NCI-H526 (cell line): Measurements from ENCODE around the gene ASTL.
A peak's percentile ranks its signal among the peaks of the same experiment; 100 is the strongest.

Source experiments
- DNase-seq, 2 experiments: peaks; one replicate each; lab custom pipeline; 2025; lab: John Stamatoyannopoulos, UW

ASTL gene

DNA sequence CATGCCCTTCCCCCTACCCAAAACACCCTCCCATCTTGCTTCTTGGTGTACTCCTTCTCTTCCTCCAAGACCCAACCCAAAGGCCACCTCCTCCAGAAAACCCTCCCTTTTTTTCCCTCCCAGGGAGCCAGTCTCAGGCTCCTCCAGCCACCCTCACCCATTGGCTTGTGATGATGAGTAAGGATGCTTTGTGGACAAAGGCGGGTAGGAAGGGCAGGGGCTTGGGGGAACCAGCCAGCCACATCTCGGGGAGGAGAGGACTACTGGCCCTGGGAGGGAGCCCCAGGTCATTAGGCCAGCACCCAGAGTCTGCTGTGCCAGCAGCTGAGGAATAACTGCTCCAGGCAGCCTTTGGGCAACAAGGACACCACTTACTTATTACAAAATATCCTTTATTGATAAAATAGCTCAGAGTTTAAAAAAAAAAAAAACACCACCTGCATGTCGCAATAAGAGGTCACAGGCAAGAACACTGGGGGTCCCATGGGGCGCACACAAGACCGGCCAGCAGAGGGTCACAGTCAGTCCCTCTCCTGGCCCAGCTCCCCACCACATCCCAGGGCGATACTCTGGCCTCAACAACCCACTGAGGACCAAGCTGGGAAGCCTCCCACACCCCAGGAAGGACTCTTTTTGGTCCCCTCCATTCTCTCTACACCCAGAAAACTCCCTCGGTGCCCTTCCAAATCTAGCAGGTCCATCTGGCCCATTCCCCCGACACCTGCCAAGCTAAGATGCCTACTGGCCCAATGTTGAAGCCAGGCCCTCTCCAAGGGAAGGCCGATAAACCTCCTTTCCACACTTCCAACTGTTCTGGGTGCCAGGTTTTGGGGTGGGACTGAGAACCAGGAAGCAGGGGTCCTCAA lies 25.6 kb downstream of the ASTL start:
- no peak for DNase-seq

- DNase-seq: peak in 1 of 2 experiments; percentile 22
Measured at GRCh38 chr2:96111823-96112500, 26.3 kb downstream of the ASTL start.

- DNase-seq: no peak
Measured at GRCh38 chr2:96111257-96111640, 27.1 kb downstream of the ASTL start.

- no peak for DNase-seq
Measured at GRCh38 chr2:96110621-96111256, 27.6 kb downstream of the ASTL start.

- DNase-seq: no peak
Measured at GRCh38 chr2:96109931-96110511, 28.3 kb downstream of the ASTL start.

- DNase-seq: no peak
Measured at GRCh38 chr2:96109361-96109680, 29.0 kb downstream of the ASTL start.

DNA sequence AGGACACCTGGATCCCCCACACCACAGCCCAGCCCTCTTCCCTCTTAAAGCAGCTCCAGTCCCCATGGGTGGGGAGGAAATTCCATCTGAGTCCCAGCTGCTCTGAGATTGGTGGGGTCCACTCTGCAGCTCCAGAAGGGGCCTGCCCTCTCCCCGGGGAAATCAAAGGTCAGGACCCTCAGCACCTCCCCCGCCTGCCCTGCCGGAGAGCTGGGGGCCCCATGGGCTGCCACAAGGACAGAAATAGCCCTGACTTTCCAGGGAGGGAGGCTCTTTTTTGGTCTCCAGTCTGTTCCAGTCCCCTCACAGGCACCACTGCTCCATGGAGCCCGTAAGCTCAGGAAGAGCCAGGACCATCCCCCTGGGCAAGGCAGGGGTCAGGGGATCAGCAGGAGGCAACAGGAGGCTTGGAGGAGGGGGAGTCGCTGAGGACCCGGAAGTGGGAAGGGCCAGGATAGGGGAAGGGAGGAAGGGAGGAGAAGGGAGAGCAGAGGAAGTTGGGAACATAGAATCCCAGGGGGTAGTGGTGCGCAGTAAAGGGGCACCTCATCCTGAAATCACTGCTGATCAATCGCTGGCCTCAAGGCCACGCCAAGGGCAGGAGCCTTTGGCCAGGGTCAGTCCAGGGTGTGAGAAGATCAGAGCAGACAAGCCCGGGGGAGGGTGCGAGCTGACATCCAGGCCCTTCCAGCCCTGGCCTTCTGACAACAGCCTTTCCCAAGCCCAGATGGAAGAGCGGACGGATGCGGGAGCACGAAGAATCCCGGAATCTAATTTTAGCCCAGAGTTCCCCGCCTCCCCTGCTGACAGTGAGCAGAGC lies 29.6 kb downstream of the ASTL start:
- DNase-seq: no peak

GRCh38 chr2:96108151-96108540 lies 30.2 kb downstream of the ASTL start:
- DNase-seq: no peak

DNA sequence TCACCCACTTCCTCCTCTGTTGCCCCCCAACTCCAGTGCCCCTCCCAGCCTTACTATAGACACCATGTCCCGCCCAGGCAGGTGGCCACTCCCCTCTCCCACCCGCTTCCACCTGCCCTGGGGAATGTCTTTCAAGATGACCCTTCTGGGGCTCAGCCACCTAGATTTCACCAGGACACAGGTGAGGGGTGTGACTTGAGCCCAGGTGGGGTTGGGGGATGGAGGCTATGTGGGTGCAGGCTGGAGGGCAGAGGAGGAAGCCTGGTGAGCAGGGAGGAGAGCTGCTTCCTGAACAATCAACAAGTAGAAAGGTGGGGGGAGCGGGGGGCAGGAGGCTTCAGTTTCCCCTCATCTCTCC lies 30.6 kb downstream of the ASTL start:
- no peak for DNase-seq

DNA sequence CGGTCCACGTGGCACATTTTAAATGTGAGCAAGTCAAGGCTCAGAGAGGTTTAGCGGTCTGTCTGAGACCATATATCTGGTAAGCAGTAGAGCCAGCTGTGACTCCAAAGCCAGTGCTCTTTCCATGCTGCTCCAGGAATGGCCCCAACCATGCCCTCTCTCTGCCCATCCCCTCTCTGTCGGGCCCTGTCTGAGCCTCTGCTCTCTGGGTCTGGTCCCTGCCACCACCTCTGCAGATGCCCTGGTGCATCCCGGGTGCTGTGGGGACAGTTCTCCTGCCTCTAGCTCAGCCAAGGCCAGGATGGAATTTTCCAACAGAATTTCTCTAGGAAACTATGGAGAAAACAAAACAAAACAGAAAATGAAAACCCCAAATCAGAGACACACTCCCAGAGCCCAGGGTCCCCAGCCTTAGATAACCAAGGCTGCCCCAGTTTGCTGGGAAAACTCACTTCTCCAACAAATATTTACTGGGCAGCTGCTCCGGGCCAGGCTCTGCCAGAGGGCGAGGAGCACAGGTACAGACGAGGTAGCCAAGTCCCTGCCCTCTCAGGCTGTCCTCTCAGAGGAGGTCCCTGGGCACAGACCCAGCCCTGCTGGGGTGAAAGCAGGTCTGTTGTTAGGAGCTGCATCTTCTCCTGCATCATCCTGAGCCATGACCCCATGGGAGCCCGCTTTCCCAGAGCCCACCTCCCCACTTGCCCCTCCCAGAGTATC lies 31.2 kb downstream of the ASTL start:
- DNase-seq: no peak

DNA sequence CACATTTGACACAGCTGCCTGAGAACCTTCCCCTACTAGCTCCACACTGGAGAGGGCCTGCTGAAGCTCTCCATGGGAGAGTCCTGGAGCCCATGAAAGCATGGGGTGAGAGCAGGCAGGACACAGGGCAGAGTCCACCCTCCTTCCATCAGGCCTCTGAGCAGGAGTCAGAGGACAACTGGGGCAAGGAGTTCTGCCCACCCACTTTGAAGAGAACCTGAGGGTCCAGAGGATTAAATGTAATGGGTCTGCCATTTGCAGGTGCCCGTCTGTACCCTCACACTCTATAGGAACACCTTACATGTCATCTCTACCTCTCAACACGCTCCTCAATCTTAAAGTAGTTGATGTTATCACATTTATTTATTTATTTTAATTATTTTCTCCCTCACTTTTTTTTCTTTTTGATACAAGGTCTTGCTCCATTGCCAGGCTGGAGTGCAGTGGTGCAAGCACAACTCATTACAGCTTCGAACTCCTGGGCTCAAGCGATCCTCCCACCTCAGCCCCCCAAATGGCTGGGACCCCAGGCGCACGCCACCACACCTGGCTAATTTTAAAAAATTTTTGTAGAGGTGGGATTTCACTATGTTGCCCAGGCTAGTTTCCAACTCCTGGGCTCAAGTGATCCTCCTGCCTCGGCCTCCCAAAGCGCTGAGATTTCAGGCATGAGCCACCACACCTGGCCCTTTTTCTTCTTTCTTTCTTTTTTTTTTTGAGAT lies 32.1 kb downstream of the ASTL start:
- DNase-seq: no peak

DNA sequence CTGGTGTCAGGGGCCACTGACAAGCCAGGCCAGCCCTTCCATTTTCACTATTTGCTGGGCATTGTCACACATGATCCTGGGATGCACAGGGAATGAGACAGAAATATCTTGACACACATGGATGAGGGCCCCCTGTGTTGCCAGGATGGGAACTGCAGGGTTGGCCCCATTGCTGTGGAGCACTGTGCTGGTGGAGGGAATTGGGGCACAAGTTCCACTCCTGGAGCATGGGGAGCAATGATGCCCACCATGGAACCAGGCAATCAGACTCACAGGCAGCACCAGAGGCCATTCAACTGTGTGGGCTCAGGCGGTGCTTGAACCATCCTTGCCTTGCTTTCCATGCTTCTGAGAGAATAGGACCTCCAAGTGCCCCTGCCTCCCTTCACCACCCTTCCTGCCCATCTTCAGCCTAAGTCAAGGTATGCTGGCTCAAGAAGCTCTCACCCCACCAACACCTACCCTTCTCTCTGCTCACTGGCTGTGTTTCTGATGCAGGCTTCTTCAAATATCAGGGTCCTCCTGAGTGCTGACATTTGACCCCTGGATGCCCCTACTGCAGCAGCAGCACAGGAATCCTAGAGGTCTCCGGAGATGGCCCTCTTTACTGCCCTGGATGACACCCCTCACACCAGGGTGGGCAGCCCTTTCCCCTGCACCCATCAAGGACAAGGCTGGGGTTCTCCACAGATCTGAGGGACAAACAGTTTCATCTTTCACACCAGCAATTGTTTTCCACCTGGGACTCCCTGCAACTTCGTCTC lies 33.0 kb downstream of the ASTL start:
- DNase-seq: no peak

- DNase-seq: no peak
Measured at GRCh38 chr2:96104487-96104861, 33.8 kb downstream of the ASTL start.

DNA sequence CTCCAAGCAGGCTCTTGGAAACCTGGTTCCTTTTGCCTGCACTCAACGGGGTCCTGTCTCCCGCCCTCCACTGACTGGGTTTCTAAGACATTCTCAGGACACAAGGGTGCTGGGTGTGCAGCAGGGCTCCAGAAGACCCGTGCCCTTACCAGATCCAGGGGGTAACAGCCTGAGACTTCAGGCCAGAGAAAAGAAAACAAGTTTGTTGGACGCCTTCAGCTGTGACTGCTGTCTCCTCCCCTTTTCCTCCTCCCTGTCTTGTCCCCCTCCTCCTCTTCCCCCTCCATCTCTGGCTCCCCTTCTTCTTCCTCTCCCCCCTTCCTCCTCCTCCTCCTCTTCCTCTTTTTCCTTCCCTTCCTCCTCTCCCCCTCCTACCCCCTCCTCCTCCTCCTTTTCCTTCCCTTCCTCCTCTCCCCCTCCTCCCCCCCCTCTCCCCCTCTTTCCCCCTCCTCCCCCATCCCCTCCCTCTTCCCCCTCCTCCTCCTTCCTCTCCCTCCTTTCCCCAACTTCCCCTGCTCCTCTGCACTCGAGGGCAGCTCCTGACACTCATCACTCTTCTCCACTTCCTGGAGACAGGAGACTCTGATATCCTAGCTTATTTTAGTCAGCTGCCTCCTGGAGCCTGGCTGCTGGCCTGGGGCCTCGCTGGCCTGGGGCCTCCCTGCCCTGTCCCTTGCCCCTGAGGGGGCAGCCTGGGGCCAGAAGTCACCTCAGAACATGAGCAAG lies 34.4 kb downstream of the ASTL start:
- DNase-seq: no peak

GRCh38 chr2:96103187-96103601 lies 35.1 kb downstream of the ASTL start:
- no peak for DNase-seq

- DNase-seq: no peak
Measured at GRCh38 chr2:96102596-96103186, 35.6 kb downstream of the ASTL start.

GRCh38 chr2:96100893-96101304 lies 37.4 kb downstream of the ASTL start:
- DNase-seq: no peak

GRCh38 chr2:96099861-96100798 lies 38.2 kb downstream of the ASTL start:
- DNase-seq: peak in 1 of 2 experiments; percentile 14
